OCI-LY1 (cell line): Measurements from ENCODE around the gene BTBD18.
"Not testable (repeated sequence)": the region's sequence is repeated elsewhere in the genome, so short reads cannot be mapped to it uniquely, and the experiment has no call there.

ENCODE experiments used
- CTCF ChIP-seq: fragments of 200-600 bp; sonication (generic), shearing (Covaris generic); IDR thresholded peaks from 2 replicates; pipeline ENCODE4 v1.5.1; 2017; ENCODE audit warnings: mild to moderate bottlenecking, antibody characterized with exemption, low read length, moderate library complexity, mixed read lengths
- EZH2 ChIP-seq: fragments of 200-600 bp; sonication (generic), shearing (Covaris generic); IDR thresholded peaks from 2 replicates; pipeline ENCODE4 v1.8.0; 2017; ENCODE audit warnings: borderline replicate concordance, mixed run types, mild to moderate bottlenecking, antibody characterized with exemption, low read length, moderate library complexity, mixed read lengths

DNA sequence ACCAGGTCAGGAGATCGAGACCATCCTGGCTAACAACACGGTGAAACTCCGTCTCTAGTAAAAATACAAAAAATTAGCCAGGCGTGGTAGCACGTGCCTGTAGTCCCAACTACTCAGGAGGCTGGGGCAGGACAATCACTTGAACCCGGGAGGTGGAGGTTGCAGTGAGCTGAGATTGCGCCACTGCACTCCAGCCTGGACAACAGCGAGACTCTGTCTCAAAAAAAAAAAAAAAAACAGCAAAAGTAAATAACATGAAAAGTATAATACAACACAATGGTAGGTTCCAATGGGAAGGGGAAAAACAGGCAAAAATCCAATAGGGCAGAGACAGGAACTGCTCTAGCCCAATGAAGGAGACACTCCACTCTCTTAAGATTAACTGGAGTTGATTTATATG, 46.2 kb downstream of the BTBD18 start:
- not testable (repeated sequence) for TF ChIP-seq CTCF, EZH2
